Activated naive CD8-positive, alpha-beta T cell treated with anti-CD3 and anti-CD28 coated beads, Interleukin-2, amount 10 ng/mL, durations not matched to agents 7 days and 5 days (primary cell): ENCODE data around the gene PTPRG. TPM values are rescaled to one million over a fixed set of nuclear protein-coding genes. Genes with fewer than 3 reads are reported as not detected.

ENCODE experiments used
- ATAC-seq: fragments of 150-1000 bp; cut with Tn5 transposase; one replicate; pipeline ENCODE4 v1.10.0; 2021; ENCODE audit warnings: low read depth, moderate library complexity
- POLR2A ChIA-PET: fragments of 350-600 bp; sonication (Branson Sonifier 250); formaldehyde crosslinking; loops from one replicate; lab custom pipeline; 2021; ENCODE audit warnings: antibody characterized with exemption; lab: Charles Lee
- DNase-seq: peaks from one replicate; pipeline ENCODE4 v3.0.0; 2021
- H3K27ac Mint-ChIP-seq: one replicate; pipeline ENCODE4 v1.8.0; 2022; ENCODE audit warnings: mild to moderate bottlenecking, mixed read lengths
- H3K27me3 Mint-ChIP-seq: one replicate; pipeline ENCODE4 v1.8.0; 2022; ENCODE audit warnings: mild to moderate bottlenecking, moderate library complexity, mixed read lengths
- H3K36me3 Mint-ChIP-seq: one replicate; pipeline ENCODE4 v1.8.0; 2021; ENCODE audit warnings: mild to moderate bottlenecking, mixed read lengths
- H3K4me1 Mint-ChIP-seq: one replicate; pipeline ENCODE4 v1.8.0; 2021; ENCODE audit warnings: mixed read lengths
- H3K4me3 Mint-ChIP-seq: one replicate; pipeline ENCODE4 v1.8.0; 2022; ENCODE audit warnings: mild to moderate bottlenecking, moderate library complexity, mixed read lengths
- H3K9me3 Mint-ChIP-seq: one replicate; pipeline ENCODE4 v1.8.0; 2021; ENCODE audit warnings: mixed read lengths
- total RNA-seq, 2 experiments: library from RNA; stranded (reverse); gene quantifications; one replicate each; pipeline ENCODE4 v1.2.3, GENCODE V29; 2021

Gene PTPRG
- total RNA-seq, 2 experiments from 2014 or later = not detected

DNA sequence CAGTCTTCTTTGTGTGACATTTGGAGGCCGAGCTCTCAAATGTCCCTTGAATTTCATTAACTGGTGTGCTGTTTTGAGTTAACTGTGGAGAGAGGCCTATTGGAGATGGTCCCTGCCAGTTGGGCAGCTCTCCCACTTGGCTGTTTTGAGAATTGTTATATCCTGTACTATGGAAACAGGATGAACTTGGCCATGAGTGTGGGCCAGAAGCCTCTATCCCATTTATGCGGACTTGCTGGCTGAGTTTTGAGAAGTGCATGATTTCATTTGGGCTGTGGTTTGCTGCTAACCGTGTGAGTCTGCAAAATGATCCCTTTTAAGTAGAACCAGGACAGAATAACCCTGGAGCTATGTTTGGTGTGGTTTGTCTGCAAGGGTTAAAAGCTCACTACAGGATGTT, 366.0 kb downstream of the PTPRG start:
- Mint-ChIP-seq H3K4me3 (no peak overlapping the region), H3K9me3 (no peaks in the 10 kb centered on the region), H3K4me1 (no peaks in the 10 kb centered on the region), H3K27ac (no peak overlapping the region), H3K36me3 (no peaks in the 10 kb centered on the region), H3K27me3 (no peaks in the 10 kb centered on the region)
- ATAC-seq = no peak
- POLR2A ChIA-PET = interaction anchor here (0.6 kb wide), 1 partner anchor 10 kb away, joined by 3 read pairs; no protein-coding TSS in a partner anchor
- DNase-seq = no peak

DNA sequence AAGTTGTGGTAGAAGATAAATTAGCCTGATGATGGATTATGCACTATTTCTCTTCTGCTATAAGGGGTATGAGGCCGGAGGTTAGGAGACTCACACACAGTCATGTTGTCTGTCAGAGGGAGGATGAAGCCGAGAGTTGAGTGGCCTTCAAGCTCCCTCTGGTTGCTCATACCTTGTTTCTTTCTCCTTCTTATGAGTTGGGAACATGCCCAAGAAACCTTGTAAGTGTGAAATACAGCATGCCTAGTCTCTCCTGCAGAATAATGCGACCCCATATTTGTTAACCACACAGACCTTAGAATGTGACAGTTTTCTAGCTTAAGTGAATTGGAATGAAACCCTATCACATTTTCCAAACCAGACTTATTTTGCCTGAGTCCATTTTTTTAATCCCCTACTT, 366.7 kb downstream of the PTPRG start:
- Mint-ChIP-seq H3K27me3 (no peaks in the 10 kb centered on the region), H3K4me3 (no peak overlapping the region), H3K36me3 (no peaks in the 10 kb centered on the region), H3K27ac (no peak overlapping the region), H3K4me1 (no peaks in the 10 kb centered on the region), H3K9me3 (no peaks in the 10 kb centered on the region)
- DNase-seq = no peak
- POLR2A ChIA-PET = interaction anchor here (0.6 kb wide), 1 partner anchor 9 kb away, joined by 3 read pairs; no protein-coding TSS in a partner anchor
- no peak for ATAC-seq

DNA sequence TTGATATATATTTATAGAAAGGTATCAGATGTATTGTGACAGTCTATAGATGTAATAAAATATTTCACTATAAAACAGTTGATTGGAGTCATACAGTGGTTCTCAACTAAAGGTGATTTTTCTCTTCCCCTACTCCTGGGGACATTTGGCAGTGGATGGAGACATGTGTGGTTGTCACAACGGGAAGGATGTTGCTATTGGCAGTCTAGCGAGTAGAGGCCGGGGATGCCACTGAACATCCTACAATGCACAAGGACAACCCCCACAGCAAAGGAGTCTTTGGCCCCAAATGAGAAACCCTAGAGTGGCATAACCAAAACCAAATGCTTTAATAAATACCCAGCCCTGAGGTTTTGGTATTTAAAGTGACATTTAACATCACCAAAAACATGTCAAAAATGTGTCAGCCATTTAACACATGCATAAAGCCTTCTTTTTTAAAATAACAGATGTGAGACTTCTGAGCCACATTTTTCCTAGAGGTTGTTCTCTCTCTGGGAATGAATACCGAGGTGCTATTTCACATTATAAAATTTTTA, 367.5 kb downstream of the PTPRG start:
- Mint-ChIP-seq H3K4me3 (no peak overlapping the region), H3K36me3 (no peaks in the 10 kb centered on the region), H3K27ac (no peak overlapping the region), H3K9me3 (no peaks in the 10 kb centered on the region), H3K27me3 (no peaks in the 10 kb centered on the region), H3K4me1 (no peaks in the 10 kb centered on the region)
- DNase-seq (no peak), ATAC-seq (no peak)
- POLR2A ChIA-PET = no interaction called here

DNA sequence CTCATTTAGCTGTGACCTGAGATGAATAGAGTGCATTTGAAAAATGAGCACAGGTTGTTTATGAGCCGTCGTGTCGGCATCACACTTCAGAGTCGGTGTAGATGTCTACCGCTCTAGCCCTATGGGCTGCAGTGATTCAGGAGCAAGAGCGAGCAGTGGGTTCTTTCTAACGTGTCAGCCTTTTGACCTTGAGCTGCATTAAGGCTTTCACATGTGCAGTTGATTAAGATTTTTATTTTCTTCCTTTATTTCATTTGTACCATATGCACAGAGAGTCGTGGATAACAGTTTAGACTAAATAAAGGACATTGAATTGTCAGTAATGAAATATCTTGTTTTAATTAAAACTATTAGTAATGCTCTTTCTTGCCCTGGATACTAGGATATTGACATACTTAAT, 368.2 kb downstream of the PTPRG start:
- H3K27me3 Mint-ChIP-seq = no peaks in the 10 kb centered on the region
- ATAC-seq = no peak
- no peak for DNase-seq
- no peak overlapping the region for H3K27ac Mint-ChIP-seq
- POLR2A ChIA-PET = no interaction called here
- H3K4me1 Mint-ChIP-seq = no peaks in the 10 kb centered on the region
- no peak overlapping the region for H3K4me3 Mint-ChIP-seq
- no peaks in the 10 kb centered on the region for H3K36me3 Mint-ChIP-seq
- no peaks in the 10 kb centered on the region for H3K9me3 Mint-ChIP-seq

DNA sequence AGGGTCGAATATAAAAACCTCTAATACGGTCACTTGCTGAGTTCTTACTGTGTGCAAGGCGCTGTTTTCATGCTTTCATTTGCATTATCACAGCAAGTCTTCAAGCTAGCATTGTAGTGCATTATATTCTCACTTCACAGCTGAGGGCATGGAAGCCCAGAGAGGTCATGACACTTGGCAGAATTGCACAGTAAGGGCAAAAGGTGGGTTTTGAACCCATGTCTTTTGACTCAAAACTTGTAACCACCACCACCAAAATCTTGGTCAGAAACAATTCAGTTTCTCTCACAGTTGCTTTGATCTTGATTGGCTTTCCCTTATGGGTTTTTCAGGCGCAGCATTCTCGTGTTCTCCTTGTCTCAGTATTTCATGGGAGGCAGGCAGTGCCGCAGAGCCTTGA, 371.1 kb downstream of the PTPRG start:
- ATAC-seq = no peak
- POLR2A ChIA-PET = no interaction called here

DNA sequence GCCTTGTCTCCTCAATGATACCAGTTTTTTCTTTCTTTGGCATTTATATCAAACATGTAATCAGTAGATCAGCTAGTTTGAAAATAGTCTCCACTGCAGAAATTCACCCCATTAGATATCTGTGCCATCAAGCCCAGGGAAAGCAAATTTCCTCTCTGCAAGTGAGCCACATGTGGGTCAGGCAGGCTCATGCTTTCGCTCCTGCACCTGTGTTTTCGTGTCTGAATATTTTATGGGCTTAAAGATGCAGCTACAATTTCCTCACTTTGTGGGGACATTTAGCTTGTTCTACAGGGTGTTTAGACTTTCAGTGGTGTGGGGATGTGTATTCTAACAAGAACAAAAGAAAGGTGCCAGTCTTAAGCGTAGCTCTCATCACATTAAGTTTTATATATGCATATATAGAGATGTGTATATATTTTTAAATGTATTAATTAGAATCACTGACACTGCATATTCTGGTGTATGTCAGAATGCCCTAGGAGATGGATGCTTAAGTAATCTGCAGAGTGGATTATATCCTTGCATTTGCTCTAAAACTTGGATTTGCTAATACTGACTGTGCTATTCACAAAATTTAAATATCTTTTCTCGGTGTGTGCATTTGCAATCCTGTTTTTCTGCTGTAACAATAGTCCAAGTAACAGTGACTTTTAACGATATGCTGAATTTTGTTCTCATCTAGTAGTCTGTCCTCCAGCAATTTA, 372.6 kb downstream of the PTPRG start:
- no peaks in the 10 kb centered on the region for H3K27me3 Mint-ChIP-seq
- H3K36me3 Mint-ChIP-seq = no peaks in the 10 kb centered on the region
- ATAC-seq (no peak), DNase-seq (no peak)
- H3K27ac Mint-ChIP-seq = no peak overlapping the region
- H3K4me3 Mint-ChIP-seq = no peak overlapping the region
- no peaks in the 10 kb centered on the region for H3K9me3 Mint-ChIP-seq
- no peaks in the 10 kb centered on the region for H3K4me1 Mint-ChIP-seq
- POLR2A ChIA-PET = no interaction called here

More for the DNA sequence above, 371.1 kb downstream of the PTPRG start:
- DNase-seq = no peak
- no peak overlapping the region for H3K4me3 Mint-ChIP-seq
- no peaks in the 10 kb centered on the region for H3K4me1 Mint-ChIP-seq
- no peaks in the 10 kb centered on the region for H3K9me3 Mint-ChIP-seq
- H3K27me3 Mint-ChIP-seq = no peaks in the 10 kb centered on the region
- no peaks in the 10 kb centered on the region for H3K36me3 Mint-ChIP-seq
- H3K27ac Mint-ChIP-seq = no peak overlapping the region

DNA sequence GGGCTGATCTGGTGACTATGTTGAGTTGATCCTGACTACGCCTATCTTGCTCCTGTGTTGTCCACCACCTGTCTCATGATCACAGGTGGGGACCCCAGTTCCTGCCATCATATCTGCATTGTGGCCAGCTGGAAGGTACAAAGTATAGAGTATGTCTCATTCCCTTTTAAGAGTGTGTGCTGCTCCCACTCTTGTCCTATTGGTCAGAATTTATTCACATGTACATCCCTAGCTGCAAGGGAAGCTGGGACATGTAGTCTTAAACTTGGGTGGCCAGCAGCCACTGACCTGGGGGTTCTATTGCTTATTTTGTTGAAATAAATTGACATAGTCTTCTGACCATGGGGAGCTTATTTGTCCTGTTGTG, 373.1 kb downstream of the PTPRG start:
- Mint-ChIP-seq H3K36me3 (no peaks in the 10 kb centered on the region), H3K27me3 (no peaks in the 10 kb centered on the region), H3K4me3 (no peak overlapping the region), H3K4me1 (no peaks in the 10 kb centered on the region), H3K27ac (no peak overlapping the region), H3K9me3 (no peaks in the 10 kb centered on the region)
- no peak for ATAC-seq
- no peak for DNase-seq
- POLR2A ChIA-PET = no interaction called here

DNA sequence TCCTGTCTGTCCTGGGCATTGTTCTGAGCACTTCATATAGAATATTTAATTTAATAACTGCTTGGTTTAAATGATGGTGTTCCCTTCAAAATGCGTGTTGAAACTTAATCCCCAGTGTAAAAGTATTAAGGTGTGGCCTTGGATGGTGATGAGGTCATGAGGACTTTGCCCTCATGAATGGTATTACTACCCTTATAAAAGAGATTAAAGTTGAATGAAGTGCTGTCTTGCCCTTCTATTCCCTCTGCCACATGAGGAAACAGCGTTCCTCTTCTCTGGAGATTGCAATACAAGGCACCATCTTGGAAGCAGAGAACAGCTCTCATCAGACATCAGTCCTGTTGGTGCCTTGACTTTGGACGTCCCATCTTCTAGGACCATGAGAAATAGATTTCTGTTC, 374.4 kb downstream of the PTPRG start:
- Mint-ChIP-seq H3K9me3 (no peaks in the 10 kb centered on the region), H3K27me3 (no peaks in the 10 kb centered on the region), H3K4me1 (no peaks in the 10 kb centered on the region), H3K27ac (no peak overlapping the region), H3K4me3 (no peak overlapping the region), H3K36me3 (no peaks in the 10 kb centered on the region)
- ATAC-seq (no peak), DNase-seq (no peak)
- POLR2A ChIA-PET = no interaction called here

DNA sequence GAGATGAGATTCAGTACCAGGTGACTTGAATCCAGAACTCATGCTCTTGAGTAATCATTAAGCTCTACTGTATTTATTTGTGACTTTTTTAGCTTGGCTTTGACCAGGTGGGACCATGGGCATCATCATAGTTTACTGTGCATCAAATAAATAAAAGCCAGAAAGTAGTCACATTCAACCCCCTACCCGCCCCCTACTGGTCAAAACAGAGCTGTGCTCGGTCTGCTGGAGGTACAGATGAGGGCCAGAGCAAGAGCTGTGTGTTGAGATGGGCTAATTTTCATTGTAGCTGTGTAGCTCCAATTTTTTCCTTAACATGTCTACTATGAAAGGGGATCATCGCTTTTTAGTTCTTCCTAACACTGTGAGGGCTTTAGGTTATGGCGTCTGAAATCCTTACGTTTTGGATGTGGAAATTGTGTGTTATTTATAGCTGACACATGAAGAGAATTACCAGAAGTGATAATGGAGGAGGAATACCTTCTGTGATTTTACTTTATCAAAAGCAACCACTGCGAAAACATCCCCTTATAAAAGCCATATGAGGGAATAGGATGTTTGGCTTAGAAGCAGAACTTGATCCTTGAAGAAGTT, 375.1 kb downstream of the PTPRG start:
- H3K4me1 Mint-ChIP-seq = no peaks in the 10 kb centered on the region
- DNase-seq = no peak
- H3K9me3 Mint-ChIP-seq = no peaks in the 10 kb centered on the region
- H3K27me3 Mint-ChIP-seq = no peaks in the 10 kb centered on the region
- H3K27ac Mint-ChIP-seq = no peak overlapping the region
- POLR2A ChIA-PET = no interaction called here
- no peak for ATAC-seq
- no peak overlapping the region for H3K4me3 Mint-ChIP-seq
- H3K36me3 Mint-ChIP-seq = no peaks in the 10 kb centered on the region

DNA sequence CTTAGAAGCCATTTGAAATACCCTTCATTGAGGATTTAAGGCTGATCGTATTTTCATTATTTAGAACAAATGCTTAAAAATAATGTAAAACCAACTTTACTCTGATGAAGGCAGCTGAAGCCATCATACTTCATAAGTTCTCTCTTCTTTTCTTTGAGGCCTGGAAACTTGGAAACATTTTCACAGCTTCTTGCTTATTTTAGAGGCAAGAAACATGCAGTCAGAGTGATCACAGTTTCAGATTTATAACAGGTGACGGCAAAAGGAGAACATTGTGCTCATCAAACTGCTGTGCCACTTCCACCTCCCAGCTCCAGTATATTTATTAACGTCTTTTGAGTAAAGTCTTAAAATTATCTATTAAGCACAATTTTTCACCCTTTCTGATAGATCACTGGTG, 376.1 kb downstream of the PTPRG start:
- no peaks in the 10 kb centered on the region for H3K4me1 Mint-ChIP-seq
- H3K27ac Mint-ChIP-seq = no peak overlapping the region
- no peak for DNase-seq
- no peak for ATAC-seq
- H3K4me3 Mint-ChIP-seq = no peak overlapping the region
- no peaks in the 10 kb centered on the region for H3K27me3 Mint-ChIP-seq
- POLR2A ChIA-PET = interaction anchor here (0.7 kb wide), 1 partner anchor 10 kb away, joined by 3 read pairs; no protein-coding TSS in a partner anchor
- no peaks in the 10 kb centered on the region for H3K9me3 Mint-ChIP-seq
- no peaks in the 10 kb centered on the region for H3K36me3 Mint-ChIP-seq

DNA sequence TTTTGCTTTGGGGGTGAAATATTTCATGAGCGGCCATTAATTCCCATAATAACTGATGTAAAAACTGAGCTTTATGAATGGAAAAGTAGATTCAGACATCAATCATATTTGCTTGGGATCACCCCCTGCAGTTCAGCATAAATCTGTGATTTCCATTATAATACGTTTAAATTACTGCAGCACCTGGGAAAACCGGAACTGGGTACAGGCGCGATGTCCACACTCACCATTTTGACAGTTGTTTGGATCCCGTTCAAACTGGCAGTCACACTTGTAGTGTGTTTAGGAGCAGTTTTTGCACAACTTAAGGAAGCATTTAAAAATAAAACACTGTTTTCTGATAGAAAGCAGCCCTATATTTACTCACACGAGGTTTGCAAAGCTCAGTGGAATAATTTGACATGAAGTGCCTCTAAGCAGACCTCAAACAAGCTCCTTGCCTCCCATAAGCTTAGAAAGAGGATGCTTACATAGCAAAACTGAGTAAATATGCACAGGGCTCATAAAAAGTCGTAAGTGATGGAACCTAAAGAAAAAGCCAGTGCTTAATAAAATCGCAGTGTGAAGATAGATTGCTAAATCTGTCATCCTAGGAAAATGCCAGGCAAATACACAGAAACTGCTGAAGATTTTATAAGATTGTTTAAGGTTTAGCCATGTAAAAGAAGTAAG, 377.6 kb downstream of the PTPRG start:
- Mint-ChIP-seq H3K27ac (no peak overlapping the region), H3K36me3 (no peaks in the 10 kb centered on the region), H3K27me3 (no peaks in the 10 kb centered on the region), H3K9me3 (peaks cover 1% of the 10 kb centered on the region), H3K4me1 (no peaks in the 10 kb centered on the region), H3K4me3 (no peak overlapping the region)
- DNase-seq = no peak
- ATAC-seq = no peak
- POLR2A ChIA-PET = no interaction called here

DNA sequence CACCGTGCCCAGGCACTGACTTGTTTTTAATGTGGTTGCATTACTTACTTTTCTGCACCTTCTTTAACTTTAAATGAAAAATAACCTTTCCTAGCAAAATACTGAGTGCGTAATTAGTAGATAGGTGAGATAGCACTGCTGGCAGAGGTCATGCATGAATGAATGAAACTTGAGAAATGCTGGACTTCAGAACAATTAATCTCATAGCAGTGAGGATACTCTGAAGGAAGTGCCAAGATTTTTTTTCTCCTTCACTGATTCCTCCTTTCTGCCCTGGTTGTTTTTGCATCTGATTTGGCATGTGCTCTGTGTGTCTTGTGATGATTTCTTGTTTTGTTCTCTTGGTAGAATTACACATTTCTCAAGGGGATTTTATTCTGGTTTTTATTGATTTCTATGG, 378.9 kb downstream of the PTPRG start:
- H3K27ac Mint-ChIP-seq = no peak overlapping the region
- no peaks in the 10 kb centered on the region for H3K27me3 Mint-ChIP-seq
- H3K9me3 Mint-ChIP-seq = peaks cover 1% of the 10 kb centered on the region
- DNase-seq (no peak), ATAC-seq (no peak)
- POLR2A ChIA-PET = no interaction called here
- no peaks in the 10 kb centered on the region for H3K36me3 Mint-ChIP-seq
- H3K4me1 Mint-ChIP-seq = no peaks in the 10 kb centered on the region
- H3K4me3 Mint-ChIP-seq = no peak overlapping the region

DNA sequence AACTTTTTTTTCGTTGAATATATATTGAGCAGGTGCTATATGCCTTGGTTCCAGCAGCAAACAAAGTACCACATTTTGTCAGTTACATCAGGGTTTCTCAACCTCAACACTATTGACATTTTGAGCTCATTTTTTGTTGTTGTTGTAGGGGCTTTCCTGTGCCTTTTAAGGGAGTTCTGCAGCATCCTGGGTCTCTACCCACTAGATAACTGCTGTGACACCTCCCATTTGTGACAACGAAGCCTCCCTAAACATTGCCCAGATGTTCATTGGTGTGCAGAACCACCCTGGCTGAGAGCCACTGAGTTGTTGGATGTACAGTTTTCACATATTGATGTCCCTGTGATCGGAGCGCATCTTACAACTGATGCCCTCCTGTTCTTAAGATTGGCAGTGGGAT, 382.6 kb downstream of the PTPRG start:
- no peak overlapping the region for H3K27ac Mint-ChIP-seq
- peaks cover 2% of the 10 kb centered on the region for H3K36me3 Mint-ChIP-seq
- peaks cover 3% of the 10 kb centered on the region for H3K27me3 Mint-ChIP-seq
- peaks cover 1% of the 10 kb centered on the region for H3K9me3 Mint-ChIP-seq
- POLR2A ChIA-PET = no interaction called here
- H3K4me3 Mint-ChIP-seq = no peak overlapping the region
- no peaks in the 10 kb centered on the region for H3K4me1 Mint-ChIP-seq
- no peak for DNase-seq
- no peak for ATAC-seq

DNA sequence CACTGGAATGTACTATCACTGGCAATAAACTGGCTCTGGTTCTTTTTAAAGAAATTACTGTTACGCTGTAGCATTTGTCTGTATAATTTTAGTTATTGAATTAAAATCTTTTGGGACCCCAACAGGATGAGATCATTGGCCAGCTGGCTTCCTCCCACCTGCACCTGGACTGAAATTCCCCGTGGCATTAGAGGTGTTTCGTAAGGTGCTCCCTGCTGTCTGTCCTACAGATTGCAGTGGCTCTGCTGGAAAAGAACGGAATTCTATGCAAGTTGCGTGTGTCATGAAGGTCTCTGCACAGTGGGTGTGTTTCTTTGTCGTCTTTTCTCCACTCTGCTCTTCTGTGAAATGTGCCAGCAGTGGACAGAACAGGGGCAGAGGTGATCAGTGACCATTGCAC, 383.4 kb downstream of the PTPRG start:
- no peak overlapping the region for H3K4me3 Mint-ChIP-seq
- ATAC-seq (no peak), DNase-seq (no peak)
- H3K27ac Mint-ChIP-seq = no peak overlapping the region
- H3K36me3 Mint-ChIP-seq = peaks cover 2% of the 10 kb centered on the region
- POLR2A ChIA-PET = no interaction called here
- H3K4me1 Mint-ChIP-seq = no peaks in the 10 kb centered on the region
- H3K27me3 Mint-ChIP-seq = peaks cover 3% of the 10 kb centered on the region
- peaks cover 1% of the 10 kb centered on the region for H3K9me3 Mint-ChIP-seq
